Testis (tissue), 2 donors: Measurements from ENCODE around the gene BAMBI.

Source experiments
- POLR2A ChIP-seq: fragments of 450-650 bp; IDR thresholded peaks from one replicate; pipeline ENCODE4 v1.6.1; 2017; ENCODE audit warnings: antibody characterized with exemption, mild to moderate bottlenecking, moderate library complexity
- TF ChIP-seq, protein P1 (sequence below), 3 experiments: fragments of 450-650 bp in 2 of 3; fragments of 200-600 bp in 1 of 3; sonication (generic) in 1 of 3; IDR thresholded peaks; one replicate each; pipeline ENCODE4 v1.5.1; 2016 to 2019; ENCODE audit warnings: antibody characterized with exemption in 3 of 3, mild to moderate bottlenecking in 2 of 3, moderate library complexity in 1 of 3

DNA sequence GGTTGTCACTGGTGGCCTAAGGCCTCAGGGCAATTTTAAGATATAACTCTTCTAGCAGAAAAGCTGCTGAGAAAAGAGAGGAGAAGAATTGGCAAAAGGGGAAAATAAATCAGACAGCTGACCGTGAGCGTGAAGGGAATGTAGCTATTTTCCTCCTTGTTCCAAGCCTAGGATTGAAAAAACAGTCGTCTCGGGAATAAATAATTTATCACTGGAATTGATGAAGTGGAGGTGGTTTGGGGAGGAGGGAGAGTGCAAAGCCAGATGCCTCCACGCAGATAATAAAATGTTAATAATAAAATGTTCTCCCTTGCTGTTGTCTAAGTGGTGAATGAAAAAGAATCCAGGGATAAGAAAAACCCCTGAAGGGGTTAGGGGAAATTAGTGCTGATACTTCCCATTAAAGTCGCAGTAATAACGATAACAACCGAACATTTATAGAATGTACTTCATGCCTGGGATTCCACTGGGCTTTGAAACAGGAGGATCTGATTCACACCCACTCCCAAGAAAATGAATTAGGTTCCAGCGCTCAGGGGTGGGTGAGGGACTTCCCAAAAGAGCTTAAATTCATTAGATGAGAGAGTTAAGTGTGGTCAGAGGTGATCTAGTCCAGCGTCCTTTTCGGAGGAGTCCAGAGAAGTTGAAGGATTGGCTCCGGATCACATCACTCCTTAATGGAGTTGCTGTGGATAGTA is 27.3 kb downstream of the BAMBI start:
- TF ChIP-seq, protein P1, sequence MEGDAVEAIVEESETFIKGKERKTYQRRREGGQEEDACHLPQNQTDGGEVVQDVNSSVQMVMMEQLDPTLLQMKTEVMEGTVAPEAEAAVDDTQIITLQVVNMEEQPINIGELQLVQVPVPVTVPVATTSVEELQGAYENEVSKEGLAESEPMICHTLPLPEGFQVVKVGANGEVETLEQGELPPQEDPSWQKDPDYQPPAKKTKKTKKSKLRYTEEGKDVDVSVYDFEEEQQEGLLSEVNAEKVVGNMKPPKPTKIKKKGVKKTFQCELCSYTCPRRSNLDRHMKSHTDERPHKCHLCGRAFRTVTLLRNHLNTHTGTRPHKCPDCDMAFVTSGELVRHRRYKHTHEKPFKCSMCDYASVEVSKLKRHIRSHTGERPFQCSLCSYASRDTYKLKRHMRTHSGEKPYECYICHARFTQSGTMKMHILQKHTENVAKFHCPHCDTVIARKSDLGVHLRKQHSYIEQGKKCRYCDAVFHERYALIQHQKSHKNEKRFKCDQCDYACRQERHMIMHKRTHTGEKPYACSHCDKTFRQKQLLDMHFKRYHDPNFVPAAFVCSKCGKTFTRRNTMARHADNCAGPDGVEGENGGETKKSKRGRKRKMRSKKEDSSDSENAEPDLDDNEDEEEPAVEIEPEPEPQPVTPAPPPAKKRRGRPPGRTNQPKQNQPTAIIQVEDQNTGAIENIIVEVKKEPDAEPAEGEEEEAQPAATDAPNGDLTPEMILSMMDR (IDR thresholded peaks at IDR 0.05), result no peak
- TF ChIP-seq POLR2A, result no peak
